K562 (cell line): Measurements from ENCODE around the gene MPL. TPM values are rescaled to one million over a fixed set of nuclear protein-coding genes. Genes with fewer than 3 reads are reported as not detected.

Source experiments
- ATAC-seq: fragments of 200-7000 bp; cut with Tn5 transposase; 3 replicates; pipeline ENCODE4 v1.9.1; 2020; ENCODE audit warnings: moderate library complexity
- BruUV-seq: library from RNA; stranded (reverse); fragments of 400-500 nt; replicated peaks from 2 replicates; lab custom pipeline; 2021; lab: Mats Ljungman, UMichigan
- CTCF ChIA-PET: fragments of 300-600 bp; formaldehyde crosslinking; extraction: SDS; loops from one replicate; lab custom pipeline; 2021; ENCODE audit warnings: low intra/inter-chr PET ratio; lab: Yijun Ruan, JAX
- POLR2A ChIA-PET: fragments of 300-600, 350-650 bp; sonication (Branson Sonifier 250); formaldehyde crosslinking; extraction: SDS; loops from one replicate; lab custom pipeline; 2021; ENCODE audit warnings: antibody characterized with exemption, inconsistent platforms; lab: Yijun Ruan, JAX
- DNase-seq, 4 experiments: peaks; one replicate each; pipeline versions ENCODE4 v3.0.0 to v3.0.0-alpha.2; 2011 to 2018; ENCODE audit warnings: low spot score in 3 of 4, mixed read lengths in 3 of 4; ENCODE audit errors: extremely low read depth in 1 of 4
- FAIRE-seq: peaks from 2 replicates; lab custom pipeline; 2011; peaks lifted over from hg19 to GRCh38; lab: Jason Lieb, UNC
- H2AFZ ChIP-seq: 2 replicates; pipeline ENCODE4 v1.6.0; 2011; ENCODE audit warnings: low read depth, low read length, control low read depth, inconsistent platforms
- H3K27ac ChIP-seq: fragments of 200-600 bp; 3 replicates; pipeline ENCODE4 v1.8.0; 2011; ENCODE audit warnings: low read depth, mild to moderate bottlenecking, control low read depth, inconsistent platforms, low read length, moderate library complexity, mixed read lengths; ENCODE audit errors: extremely low read depth
- H3K27me3 ChIP-seq, 2 experiments: fragments of 300-600 bp in 1 of 2; 2 replicates in 1 of 2; 3 replicates in 1 of 2; pipeline versions ENCODE4 v1.6.0 to v1.8.0; 2011; ENCODE audit warnings: inconsistent platforms in 2 of 2, low read length in 2 of 2, mild to moderate bottlenecking in 1 of 2, mixed read lengths in 1 of 2, moderate library complexity in 1 of 2; ENCODE audit not compliant: control insufficient read depth in 2 of 2, insufficient read depth in 2 of 2
- H3K36me3 ChIP-seq: fragments of 300-600 bp; 3 replicates; pipeline ENCODE4 v1.8.0; 2011; ENCODE audit warnings: mild to moderate bottlenecking, low read length, inconsistent platforms; ENCODE audit not compliant: control insufficient read depth, insufficient read depth
- H3K4me1 ChIP-seq, 2 experiments: fragments of 200-600 bp in 1 of 2; replicated peaks in 1 of 2; 2 replicates in 1 of 2; 3 replicates in 1 of 2; pipeline versions ENCODE4 v1.5.1 to v1.8.0; 2011; ENCODE audit warnings: inconsistent platforms in 2 of 2, low read length in 2 of 2, mild to moderate bottlenecking in 1 of 2, mixed read lengths in 1 of 2, moderate library complexity in 1 of 2; ENCODE audit not compliant: control insufficient read depth in 2 of 2, insufficient read depth in 2 of 2
- H3K4me2 ChIP-seq: 2 replicates; pipeline ENCODE4 v1.6.1; 2011; ENCODE audit warnings: low read length, control low read depth, inconsistent platforms, mixed read lengths; ENCODE audit not compliant: insufficient read depth
- H3K4me3 ChIP-seq: fragments of 200-600 bp; sonication (generic), shearing (Covaris generic); 2 replicates; pipeline ENCODE4 v1.5.1; 2016; ENCODE audit warnings: control low read depth, inconsistent platforms
- H3K79me2 ChIP-seq: fragments of 200-600 bp; 3 replicates; pipeline ENCODE4 v1.8.0; 2011; ENCODE audit warnings: low read length, inconsistent platforms; ENCODE audit not compliant: control insufficient read depth, insufficient read depth
- H3K9ac ChIP-seq, 2 experiments: 2 replicates each; pipeline versions ENCODE4 v1.6.0 to v1.6.1; 2011; ENCODE audit warnings: low read depth in 2 of 2, low read length in 2 of 2, control low read depth in 1 of 2, inconsistent platforms in 1 of 2, mild to moderate bottlenecking in 1 of 2, mixed read lengths in 1 of 2; ENCODE audit not compliant: insufficient read depth in 1 of 2
- H3K9me1 ChIP-seq: one replicate; pipeline ENCODE4 v1.6.0; 2011; ENCODE audit warnings: inconsistent platforms, mild to moderate bottlenecking, low read length, moderate library complexity; ENCODE audit not compliant: control insufficient read depth, insufficient read depth
- H3K9me3 ChIP-seq: replicated peaks from 2 replicates; pipeline ENCODE4 v1.5.1; 2011; ENCODE audit warnings: low read depth, low read length, inconsistent platforms; ENCODE audit not compliant: control insufficient read depth, insufficient read depth
- H4K20me1 ChIP-seq: replicated peaks from 2 replicates; pipeline ENCODE4 v1.6.1; 2011; ENCODE audit warnings: low read length, inconsistent platforms, mixed read lengths; ENCODE audit not compliant: control insufficient read depth, insufficient read depth
- BRD4 ChIP-seq: fragments of 200-600 bp; sonication (generic); IDR thresholded peaks from 2 replicates; pipeline ENCODE4 v1.6.1; 2017; ENCODE audit warnings: inconsistent platforms
- HBP1 ChIP-seq: fragments of 450-650 bp; formaldehyde crosslinking; IDR thresholded peaks from 2 replicates; pipeline ENCODE4 v1.4.0; 2022; ENCODE audit warnings: missing genetic modification characterization
- NRF1 ChIP-seq, 2 experiments: fragments of 450-650 bp; IDR thresholded peaks in 1 of 2; conservative IDR thresholded peaks in 1 of 2; 2 replicates each; pipeline ENCODE4 v1.6.1; 2014; ENCODE audit warnings: mild to moderate bottlenecking in 2 of 2
- PHB ChIP-seq: fragments of 250-450 bp; sonication (Bioruptor Pico); IDR thresholded peaks from 2 replicates; pipeline ENCODE4 v1.5.0; 2021
- SMARCE1 ChIP-seq: fragments of 450-650 bp; IDR thresholded peaks from 2 replicates; pipeline ENCODE4 v1.7.1; 2016; ENCODE audit warnings: mild to moderate bottlenecking
- TAL1 ChIP-seq: fragments of 450-650 bp; IDR thresholded peaks from 2 replicates; pipeline ENCODE4 v1.6.1; 2016; ENCODE audit warnings: mild to moderate bottlenecking
- TGIF2 ChIP-seq: sonication (generic); formaldehyde crosslinking; IDR thresholded peaks from 2 replicates; pipeline ENCODE4 v1.8.1; 2022; ENCODE audit warnings: mild to moderate bottlenecking, missing genetic modification reagents, moderate library complexity
- ZNF280A ChIP-seq: fragments of 450-650 bp; IDR thresholded peaks from 2 replicates; pipeline ENCODE4 v1.6.1; 2018; ENCODE audit warnings: mild to moderate bottlenecking, low read depth; ENCODE audit not compliant: partially characterized antibody
- ZNF407 ChIP-seq: fragments of 450-650 bp; IDR thresholded peaks from 2 replicates; pipeline ENCODE4 v1.6.1; 2016; ENCODE audit warnings: low read depth
- ZNF695 ChIP-seq: fragments of 450-650 bp; formaldehyde crosslinking; IDR thresholded peaks from 2 replicates; pipeline ENCODE4 v1.4.0; 2020; ENCODE audit warnings: mild to moderate bottlenecking, moderate library complexity
- ZNF778 ChIP-seq: fragments of 450-650 bp; formaldehyde crosslinking; IDR thresholded peaks from 2 replicates; pipeline ENCODE4 v1.4.0; 2020; ENCODE audit warnings: mild to moderate bottlenecking, moderate library complexity
- WGBS: fragments of 100-300 bp; shearing (Covaris generic); methylation state at CpG from one replicate; pipeline ENCODE4 v1.1.6; 2016; ENCODE audit warnings: low coverage, mixed read lengths; ENCODE audit not compliant: insufficient coverage; ENCODE audit errors: missing lambda C conversion rate; 5-methylcytosine and 5-hydroxymethylcytosine counted together
- in situ Hi-C: fragments of 300-500 bp; cut with MboI; formaldehyde crosslinking; loops from 4 replicates; pipeline ENCODE4 v1.15.0; 2018; ENCODE audit warnings: inconsistent platforms, mixed read lengths
- intact Hi-C: fragments of 100-400 bp; cut with micrococcal nuclease; formaldehyde crosslinking; loops from 2 replicates; pipeline ENCODE4 v1.14.2; 2022
- polyA plus RNA-seq, 8 experiments: library from polyadenylated mRNA; depleted of rRNA in 4 of 8; stranded (reverse) in 5 of 8; unstranded in 3 of 8; fragments of >200 nt; fragmentation: Nextera tagmentation in 2 of 8; fragmentation: Illumina TruSeq in 1 of 8; extraction: Ambion mirVana in 2 of 8; extraction: Trizol in 1 of 8; gene quantifications; 2 replicates each; pipeline versions ENCODE4 v1.2.1 to v1.2.3, GENCODE V29; 2011 to 2014; ENCODE audit warnings: inconsistent platforms in 1 of 8, missing spikeins in 1 of 8
- total RNA-seq, 7 experiments: library from RNA; depleted of rRNA in 6 of 7; stranded (reverse); fragments of >200 nt in 6 of 7; fragmentation: Illumina TruSeq in 2 of 7; extraction: Trizol in 2 of 7; gene quantifications; 2 replicates each; pipeline versions ENCODE4 v1.2.1 to v1.2.3, GENCODE V29; 2011 to 2021; ENCODE audit warnings: low replicate concordance in 1 of 7

Gene MPL
- total and polyA plus RNA-seq, 9 of the 15 experiments (the other 6 are each of a cell fraction or from before 2014, with no cell fraction given), result not detected

- WGBS, result 4% methylated on average over 7 of the region's 7 CpGs
- BruUV-seq, result no TSS peak
- Histone ChIP-seq H2AFZ (no peak overlapping the region), H3K4me3 (no peak overlapping the region), H3K27ac (no peak overlapping the region), H3K4me2 (no peak overlapping the region), H3K9me1 (no peaks in the 10 kb centered on the region), H3K79me2 (no peaks in the 10 kb centered on the region), H3K4me1 (peaks cover 4 to 16% of the 10 kb centered on the region in 2 experiments; a peak in 4 of 5 replicates), H3K9me3 (0 out of 2 replicates have a peak, but pooled peaks cover 2% of the 10 kb centered on the region), H3K36me3 (no peaks in the 10 kb centered on the region), H3K27me3 (peaks cover 24 to 69% of the 10 kb centered on the region in 2 experiments), H3K9ac (no peak overlapping the region), H4K20me1 (peaks cover 4% of the 10 kb centered on the region; the same call in 1 of the 2 replicates)
- ATAC-seq (no peak), DNase-seq (no peak), FAIRE-seq (no peak)
- in situ Hi-C loops, result no loop called here
- intact Hi-C loops, result no loop called here
- POLR2A ChIA-PET, result interaction anchor here (0.7 to 1.3 kb wide), 5 partner anchors 9 to 601 kb away, joined by 3 to 5 read pairs (median 3); no protein-coding TSS in a partner anchor
- CTCF ChIA-PET, result no interaction called here
- TF ChIP-seq NRF1 (conservative IDR thresholded peaks at IDR 0.05 in 1 of 2, IDR thresholded peaks at IDR 0.05 in 1 of 2) (no peak), ZNF695 (CRISPR knock-in tag) (no peak), ZNF407 (no peak), SMARCE1 (no peak), ZNF280A (no peak), TAL1 (no peak), TGIF2 (CRISPR knock-in tag) (no peak), PHB (CRISPR knock-in tag) (no peak), HBP1 (CRISPR knock-in tag) (no peak), BRD4 (no peak), ZNF778 (CRISPR knock-in tag) (no peak)
Measured at GRCh38 chr1:43302721-43303470, 34.7 kb upstream of the MPL start.
